ACC112 (cell line): ENCODE measurements around the gene RHOG.

Source experiments
- H2AFZ ChIP-seq: fragments of 200-600 bp; sonication (generic); one replicate; pipeline ENCODE4 v1.6.0; 2017; ENCODE audit warnings: antibody characterized with exemption, low read length; ENCODE audit not compliant: unreplicated experiment
- H3K27ac ChIP-seq: fragments of 200-600 bp; sonication (generic); 2 replicates; pipeline ENCODE4 v1.5.1; 2014; ENCODE audit warnings: low read depth, mild to moderate bottlenecking, antibody characterized with exemption, low read length, moderate library complexity
- H3K27me3 ChIP-seq: fragments of 200-600 bp; sonication (generic); 2 replicates; pipeline ENCODE4 v1.6.1; 2014; ENCODE audit warnings: mild to moderate bottlenecking, antibody characterized with exemption, low read length, moderate library complexity, mixed read lengths; ENCODE audit not compliant: insufficient read depth
- H3K36me3 ChIP-seq: fragments of 200-600 bp; sonication (generic); 2 replicates; pipeline ENCODE4 v1.6.1; 2016; ENCODE audit warnings: mild to moderate bottlenecking, antibody characterized with exemption, low read length, moderate library complexity, mixed read lengths; ENCODE audit not compliant: insufficient read depth
- H3K4me1 ChIP-seq: fragments of 200-600 bp; sonication (generic); one replicate; pipeline ENCODE4 v1.6.1; 2016; ENCODE audit warnings: low read length, mixed read lengths; ENCODE audit not compliant: insufficient read depth, unreplicated experiment, control insufficient read depth
- H3K4me3 ChIP-seq: fragments of 200-600 bp; sonication (generic); 2 replicates; pipeline ENCODE4 v1.5.1; 2014; ENCODE audit warnings: mild to moderate bottlenecking, low read depth, low read length
- H3K79me2 ChIP-seq: fragments of 200-600 bp; sonication (generic); one replicate; pipeline ENCODE4 v1.6.0; 2016; ENCODE audit warnings: low read length; ENCODE audit not compliant: control insufficient read depth, unreplicated experiment, insufficient read depth

Gene RHOG

DNA sequence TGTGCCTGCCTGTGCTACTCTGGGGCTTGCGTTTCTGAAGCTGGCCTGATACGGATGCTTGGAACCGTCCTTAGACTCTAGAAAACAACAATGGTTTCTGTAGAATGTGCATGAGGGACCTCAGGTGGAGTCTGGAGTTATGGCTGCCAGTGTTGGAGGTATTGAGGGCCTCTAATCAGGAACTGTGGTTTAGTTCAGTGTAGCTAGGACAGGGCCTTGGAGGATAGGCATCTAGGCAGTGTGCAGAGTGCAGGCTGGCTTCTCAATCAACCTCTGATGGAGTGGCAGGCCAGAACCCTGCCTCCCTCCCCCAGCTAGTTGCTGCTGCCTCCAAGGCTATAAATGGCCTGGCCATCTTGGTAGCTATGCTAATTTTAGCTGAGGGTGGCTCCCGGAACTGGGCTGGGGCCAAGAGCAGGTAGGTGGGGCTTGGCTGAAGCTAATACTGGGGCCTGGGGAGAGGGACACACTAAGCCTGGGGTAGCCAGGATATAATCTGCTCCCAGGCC is 18.7 kb upstream of the RHOG start:
- Histone ChIP-seq H3K4me3 (no peak overlapping the region), H3K36me3 (no peaks in the 10 kb centered on the region), H3K79me2 (peaks cover 68% of the 10 kb centered on the region), H2AFZ (no peak overlapping the region), H3K27ac (no peak overlapping the region), H3K4me1 (peaks cover 44% of the 10 kb centered on the region), H3K27me3 (no peaks in the 10 kb centered on the region)

DNA sequence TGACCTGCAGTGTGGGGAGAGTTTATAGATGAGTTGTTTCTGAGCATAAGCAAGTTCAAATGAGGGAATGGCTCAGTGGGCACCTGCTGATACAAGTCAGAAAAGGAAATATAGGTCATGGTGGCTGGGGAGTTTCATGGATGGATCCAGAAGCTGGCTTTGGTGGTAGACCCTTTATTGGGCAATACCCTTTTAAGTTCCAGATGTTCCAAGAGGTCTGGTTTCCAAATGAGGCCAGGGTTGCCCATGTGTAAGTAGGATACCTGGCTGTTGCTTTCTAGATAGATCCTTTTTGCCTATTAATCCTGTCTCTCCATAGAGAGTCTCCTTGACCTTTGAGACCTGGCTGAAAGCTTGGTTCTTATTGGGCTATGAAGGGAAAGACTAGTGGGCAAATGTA is 16.9 kb upstream of the RHOG start:
- no peak overlapping the region for H2AFZ ChIP-seq
- H3K79me2 ChIP-seq, result peaks cover 58% of the 10 kb centered on the region
- H3K27me3 ChIP-seq, result no peaks in the 10 kb centered on the region
- no peaks in the 10 kb centered on the region for H3K36me3 ChIP-seq
- no peak overlapping the region for H3K27ac ChIP-seq
- H3K4me1 ChIP-seq, result peaks cover 47% of the 10 kb centered on the region
- H3K4me3 ChIP-seq, result peak overlapping the region; percentile 85

DNA sequence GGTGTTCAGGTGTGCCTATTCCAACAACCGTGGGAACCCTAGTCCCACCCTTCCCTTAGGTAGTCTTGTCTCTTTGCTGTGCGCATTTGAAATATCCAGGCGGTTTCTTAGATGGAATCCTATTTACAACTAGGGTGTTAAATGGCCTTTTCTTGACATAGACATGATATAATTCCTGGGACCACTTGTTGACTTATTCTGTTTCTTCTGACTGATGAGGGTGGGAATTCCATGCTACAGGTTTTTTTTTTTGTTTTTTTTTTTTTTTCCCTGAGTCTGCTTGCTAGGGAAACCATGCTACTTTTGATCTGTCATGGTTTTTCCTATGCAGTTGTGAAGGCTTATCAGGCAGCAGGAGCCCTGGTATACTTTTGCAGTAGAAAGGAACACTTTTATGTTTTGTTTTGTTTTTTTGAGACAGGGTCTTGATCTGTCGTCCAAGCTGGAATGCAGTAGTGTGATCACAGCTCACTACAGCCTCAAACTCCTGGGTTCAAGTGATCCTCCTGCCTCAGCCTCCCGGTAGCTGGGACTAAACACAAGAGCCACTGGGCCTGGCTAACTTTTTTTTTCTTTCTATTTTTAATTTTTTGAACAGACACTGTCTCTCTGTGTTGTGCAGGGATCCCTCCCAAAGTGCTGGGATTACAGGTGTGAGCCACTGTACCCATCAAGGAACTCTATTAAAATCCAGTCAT is 16.2 kb upstream of the RHOG start:
- H3K27ac ChIP-seq, result no peak overlapping the region
- peaks cover 53% of the 10 kb centered on the region for H3K79me2 ChIP-seq
- no peaks in the 10 kb centered on the region for H3K36me3 ChIP-seq
- H3K4me3 ChIP-seq, result peak overlapping the region; percentile 85
- H3K4me1 ChIP-seq, result peaks cover 47% of the 10 kb centered on the region
- no peaks in the 10 kb centered on the region for H3K27me3 ChIP-seq
- H2AFZ ChIP-seq, result no peak overlapping the region

DNA sequence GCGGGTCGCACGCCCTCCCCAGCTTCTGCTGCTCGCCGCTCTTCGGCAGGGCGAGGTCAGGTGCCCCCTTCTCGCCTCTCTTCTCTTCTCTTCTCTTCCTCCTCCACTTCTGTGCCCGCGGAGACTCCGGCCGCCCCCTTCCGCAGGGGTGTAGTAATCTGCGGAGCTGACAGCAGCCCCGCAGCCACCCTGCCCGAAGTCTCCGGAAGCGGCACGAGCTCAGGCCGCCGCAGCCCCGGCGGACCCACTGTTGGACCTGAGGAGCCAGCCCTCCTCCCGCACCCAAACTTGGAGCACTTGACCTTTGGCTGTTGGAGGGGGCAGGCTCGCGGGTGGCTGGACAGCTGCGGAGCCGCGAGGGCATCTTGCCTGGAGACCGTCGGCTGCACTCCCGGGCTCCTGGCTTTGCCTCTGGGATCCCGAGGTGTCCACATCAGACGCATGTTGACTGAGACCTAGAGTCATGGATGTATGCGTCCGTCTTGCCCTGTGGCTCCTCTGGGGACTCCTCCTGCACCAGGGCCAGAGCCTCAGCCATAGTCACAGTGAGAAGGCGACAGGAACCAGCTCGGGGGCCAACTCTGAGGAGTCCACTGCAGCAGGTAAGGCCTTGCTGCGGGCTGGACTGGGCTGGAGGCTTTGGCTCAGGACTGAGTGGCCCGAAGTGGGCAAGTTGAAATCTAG is 15.2 kb upstream of the RHOG start:
- Histone ChIP-seq H3K27ac (no peak overlapping the region), H3K4me1 (peaks cover 40% of the 10 kb centered on the region), H3K36me3 (no peaks in the 10 kb centered on the region), H3K27me3 (no peaks in the 10 kb centered on the region), H2AFZ (peak overlapping the region; percentile 84), H3K4me3 (peak overlapping the region; percentile 85), H3K79me2 (peaks cover 46% of the 10 kb centered on the region)

- Histone ChIP-seq H2AFZ (peak within 1 kb of the TSS; percentile 99), H3K4me1 (peaks cover 33% of the 10 kb centered on the region), H3K36me3 (no peaks in the 10 kb centered on the region), H3K27me3 (no peaks in the 10 kb centered on the region), H3K4me3 (peak within 1 kb of the TSS; percentile 85), H3K27ac (peak within 1 kb of the TSS; percentile 56), H3K79me2 (peaks cover 38% of the 10 kb centered on the region)
Observed at GRCh38 chr11:3854977-3855807, 14.4 kb upstream of the RHOG start, which contains the start of gene STIM1. Gene STIM1, plus strand, starts transcription at chr11:3855664. Its CDS starts 607 bp downstream, at chr11:3856271.

- no peaks in the 10 kb centered on the region for H3K36me3 ChIP-seq
- H3K27me3 ChIP-seq, result no peaks in the 10 kb centered on the region
- H3K4me3 ChIP-seq, result peak overlapping the region; percentile 85
- peak overlapping the region; percentile 5; the same call in 1 of the 2 replicates for H3K27ac ChIP-seq
- peaks cover 33% of the 10 kb centered on the region for H3K4me1 ChIP-seq
- H3K79me2 ChIP-seq, result peaks cover 38% of the 10 kb centered on the region
- H2AFZ ChIP-seq, result peak overlapping the region; percentile 76
Observed at GRCh38 chr11:3854660-3854976, 13.9 kb upstream of the RHOG start.

- Histone ChIP-seq H3K4me1 (peaks cover 27% of the 10 kb centered on the region), H3K36me3 (no peaks in the 10 kb centered on the region), H2AFZ (peak overlapping the region; percentile 76), H3K27me3 (no peaks in the 10 kb centered on the region), H3K79me2 (peaks cover 32% of the 10 kb centered on the region), H3K4me3 (peak overlapping the region; percentile 85), H3K27ac (peak overlapping the region; percentile 5; the same call in 1 of the 2 replicates)
Observed at GRCh38 chr11:3853899-3854659, 13.3 kb upstream of the RHOG start.

DNA sequence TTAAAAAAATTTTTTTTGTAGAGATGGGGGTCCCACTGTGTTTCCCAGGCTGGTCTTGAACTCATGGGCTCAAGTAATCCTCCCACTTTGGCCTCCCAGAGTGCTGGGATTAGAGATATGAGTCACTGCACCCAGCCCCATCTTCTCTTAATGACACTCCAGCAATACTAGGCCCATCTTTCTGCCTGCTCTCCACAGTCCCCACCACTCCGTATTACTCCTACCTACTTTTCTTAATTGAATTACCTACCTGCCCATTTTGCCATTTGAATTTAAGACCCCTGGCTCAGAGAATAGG is 12.7 kb upstream of the RHOG start:
- Histone ChIP-seq H3K4me3 (no peak overlapping the region), H3K79me2 (peaks cover 26% of the 10 kb centered on the region), H3K4me1 (peaks cover 21% of the 10 kb centered on the region), H3K27me3 (no peaks in the 10 kb centered on the region), H2AFZ (no peak overlapping the region), H3K27ac (no peak overlapping the region), H3K36me3 (no peaks in the 10 kb centered on the region)

DNA sequence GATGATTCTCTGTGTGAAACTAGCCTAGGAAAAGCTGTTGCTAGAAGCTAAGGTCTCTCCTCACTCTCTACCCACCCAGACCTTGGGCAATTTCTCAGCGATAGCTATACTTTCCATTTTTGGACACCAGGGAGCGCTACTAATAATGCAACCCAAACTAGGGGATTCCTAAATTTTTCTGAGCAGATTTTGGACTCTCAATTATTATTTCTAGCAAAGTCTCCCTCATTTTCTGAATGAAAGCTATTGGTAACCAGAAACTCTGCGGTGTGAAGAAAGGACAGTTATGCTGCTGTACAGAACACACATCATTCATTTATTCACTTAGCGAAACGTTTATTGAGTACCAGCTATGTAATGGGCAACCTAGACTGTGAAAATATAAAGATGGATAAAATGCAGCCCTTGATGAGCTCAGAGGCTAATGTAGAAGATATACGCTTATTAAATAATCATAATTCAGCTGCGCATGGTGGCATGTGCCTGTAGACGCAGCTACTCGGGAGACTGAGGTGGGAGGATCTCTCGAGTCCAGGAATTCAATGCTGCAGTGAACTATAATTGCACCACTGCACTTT is 8.6 kb upstream of the RHOG start:
- Histone ChIP-seq H3K79me2 (no peaks in the 10 kb centered on the region), H3K27me3 (no peaks in the 10 kb centered on the region), H3K4me1 (peaks cover 3% of the 10 kb centered on the region), H3K4me3 (no peak overlapping the region), H3K36me3 (no peaks in the 10 kb centered on the region), H3K27ac (no peak overlapping the region), H2AFZ (no peak overlapping the region)

DNA sequence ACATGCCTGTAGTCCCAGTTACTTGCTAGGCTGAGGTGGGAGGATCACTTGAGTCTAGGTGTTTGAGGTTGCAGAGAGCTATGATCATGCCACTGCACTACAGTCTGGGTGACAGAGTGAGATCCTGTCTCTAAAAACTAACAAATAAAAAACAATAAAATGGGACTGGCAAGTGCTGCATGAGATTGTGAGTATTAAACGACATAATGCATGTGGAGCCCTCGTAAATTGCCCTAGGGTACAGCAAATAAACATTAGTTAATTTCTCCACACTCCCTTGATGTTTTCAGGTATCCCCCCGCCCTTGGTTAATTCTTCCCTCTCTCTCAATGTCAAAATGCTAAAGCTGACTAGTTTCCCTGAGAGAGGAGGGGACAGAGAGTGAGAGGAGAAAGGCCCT is 4.9 kb upstream of the RHOG start:
- Histone ChIP-seq H3K4me1 (peaks cover 6% of the 10 kb centered on the region), H3K27ac (no peak overlapping the region), H2AFZ (no peak overlapping the region)

More for the DNA sequence above, 4.9 kb upstream of the RHOG start:
- H3K36me3 ChIP-seq, result no peaks in the 10 kb centered on the region
- H3K4me3 ChIP-seq, result no peak overlapping the region
- H3K79me2 ChIP-seq, result peaks cover under 1% of the 10 kb centered on the region
- no peaks in the 10 kb centered on the region for H3K27me3 ChIP-seq
